ELF-1 (cell line): ENCODE measurements around the gene TRRAP.

Source experiments
- DNase-seq: peaks from one replicate; pipeline ENCODE4 v3.0.0-alpha.2; 2016; ENCODE audit warnings: low read depth, low spot score

The TRRAP gene

GRCh38 chr7:98946389-98946788, 68.1 kb downstream of the TRRAP start:
- DNase-seq: no peak

- DNase-seq: no peak
Observed at GRCh38 chr7:98949336-98950044, 71.2 kb downstream of the TRRAP start.

GRCh38 chr7:98955992-98956391, 77.7 kb downstream of the TRRAP start:
- no peak for DNase-seq

GRCh38 chr7:98956469-98956868, 78.1 kb downstream of the TRRAP start:
- no peak for DNase-seq

- no peak for DNase-seq
Observed at GRCh38 chr7:98956937-98957336, 78.6 kb downstream of the TRRAP start.

- no peak for DNase-seq
Observed at GRCh38 chr7:98957766-98958165, 79.4 kb downstream of the TRRAP start.

- no peak for DNase-seq
Observed at GRCh38 chr7:98958968-98959367, 80.6 kb downstream of the TRRAP start.

- DNase-seq: no peak
Observed at GRCh38 chr7:98963305-98963704, 85.0 kb downstream of the TRRAP start.

- DNase-seq: no peak
Observed at GRCh38 chr7:98964596-98964995, 86.3 kb downstream of the TRRAP start.

GRCh38 chr7:98968621-98969020, 90.3 kb downstream of the TRRAP start:
- DNase-seq: no peak

- no peak for DNase-seq
Observed at GRCh38 chr7:98969386-98969785, 91.1 kb downstream of the TRRAP start.

- DNase-seq: no peak
Observed at GRCh38 chr7:98970016-98970615, 91.8 kb downstream of the TRRAP start.

GRCh38 chr7:98970805-98971204, 92.5 kb downstream of the TRRAP start:
- no peak for DNase-seq

GRCh38 chr7:98974205-98974604, 95.9 kb downstream of the TRRAP start:
- DNase-seq: no peak

- no peak for DNase-seq
Observed at GRCh38 chr7:98974906-98975816, 96.8 kb downstream of the TRRAP start.

- no peak for DNase-seq
Observed at GRCh38 chr7:98976396-98977185, 98.3 kb downstream of the TRRAP start.

- no peak for DNase-seq
Observed at GRCh38 chr7:98978672-98979071, 100.3 kb downstream of the TRRAP start.

- DNase-seq: no peak
Observed at GRCh38 chr7:98981701-98982100, 103.4 kb downstream of the TRRAP start.

- no peak for DNase-seq
Observed at GRCh38 chr7:98982686-98983085, 104.4 kb downstream of the TRRAP start.

- no peak for DNase-seq
Observed at GRCh38 chr7:98984126-98984525, 105.8 kb downstream of the TRRAP start.

GRCh38 chr7:98985406-98985805, 107.1 kb downstream of the TRRAP start:
- DNase-seq: no peak

- DNase-seq: no peak
Observed at GRCh38 chr7:98985945-98986344, 107.6 kb downstream of the TRRAP start.
